Testis (tissue), 3 donors: Measurements from ENCODE around the gene PFKFB3. TPM values are rescaled to one million over a fixed set of nuclear protein-coding genes. Genes with fewer than 3 reads are reported as not detected.

ENCODE experiments used
- DNase-seq: peaks from one replicate; pipeline ENCODE4 v3.0.0-alpha.2; 2019
- H3K27ac ChIP-seq, 2 donors: fragments of 200-600 bp; sonication (generic); one replicate each; pipeline ENCODE4 v1.5.1; 2019
- H3K27me3 ChIP-seq: fragments of 200-600 bp; sonication (generic); one replicate; pipeline ENCODE4 v1.5.1; 2019
- H3K36me3 ChIP-seq: fragments of 200-600 bp; sonication (generic); one replicate; pipeline ENCODE4 v1.5.1; 2017; ENCODE audit warnings: low read depth; ENCODE audit errors: missing control alignments
- H3K4me1 ChIP-seq: fragments of 200-600 bp; sonication (generic); one replicate; pipeline ENCODE4 v1.5.1; 2019
- H3K4me3 ChIP-seq, 2 donors: fragments of 200-600 bp; sonication (generic); one replicate each; pipeline ENCODE4 v1.5.1; 2017 to 2019
- H3K9me3 ChIP-seq: fragments of 200-600 bp; sonication (generic); one replicate; pipeline ENCODE4 v1.5.1; 2017
- POLR2A ChIP-seq: fragments of 450-650 bp; IDR thresholded peaks from one replicate; pipeline ENCODE4 v1.6.1; 2017; ENCODE audit warnings: antibody characterized with exemption, mild to moderate bottlenecking, moderate library complexity
- WGBS, 2 donors: methylation state at CpG; one replicate each; pipeline ENCODE4 v1.1.5; 2018; 5-methylcytosine and 5-hydroxymethylcytosine counted together
- intact Hi-C: fragments of 100-400 bp; cut with DNase I; formaldehyde crosslinking; loops from one replicate; pipeline ENCODE4 v1.15.1; 2023; ENCODE audit warnings: low total_unique reads
- polyA plus RNA-seq: library from polyadenylated mRNA; stranded (reverse); fragments of 350-450 nt; fragmentation: Illumina TruSeq; extraction: RNeasy Lipid Tissue Mini Kit (QIAGEN cat#74804); gene quantifications from one replicate; pipeline ENCODE4 v1.2.3, GENCODE V29; 2014; ENCODE audit warnings: low read depth, low replicate concordance; ENCODE audit not compliant: insufficient read depth
- total RNA-seq, 2 donors: library from RNA; depleted of rRNA; stranded (reverse); fragments of >200 nt; gene quantifications; one replicate each; pipeline ENCODE4 v1.2.3, GENCODE V29; 2016
- TF ChIP-seq, protein P1 (sequence below), 3 experiments: fragments of 450-650 bp in 2 of 3; fragments of 200-600 bp in 1 of 3; sonication (generic) in 1 of 3; IDR thresholded peaks; one replicate each; pipeline ENCODE4 v1.5.1; 2016 to 2019; ENCODE audit warnings: antibody characterized with exemption in 3 of 3, mild to moderate bottlenecking in 2 of 3, moderate library complexity in 1 of 3

The PFKFB3 gene
- total and polyA plus RNA-seq, 3 donors from 2014 or later: 31.7 to 65.3 (median 53.9) TPM

DNA sequence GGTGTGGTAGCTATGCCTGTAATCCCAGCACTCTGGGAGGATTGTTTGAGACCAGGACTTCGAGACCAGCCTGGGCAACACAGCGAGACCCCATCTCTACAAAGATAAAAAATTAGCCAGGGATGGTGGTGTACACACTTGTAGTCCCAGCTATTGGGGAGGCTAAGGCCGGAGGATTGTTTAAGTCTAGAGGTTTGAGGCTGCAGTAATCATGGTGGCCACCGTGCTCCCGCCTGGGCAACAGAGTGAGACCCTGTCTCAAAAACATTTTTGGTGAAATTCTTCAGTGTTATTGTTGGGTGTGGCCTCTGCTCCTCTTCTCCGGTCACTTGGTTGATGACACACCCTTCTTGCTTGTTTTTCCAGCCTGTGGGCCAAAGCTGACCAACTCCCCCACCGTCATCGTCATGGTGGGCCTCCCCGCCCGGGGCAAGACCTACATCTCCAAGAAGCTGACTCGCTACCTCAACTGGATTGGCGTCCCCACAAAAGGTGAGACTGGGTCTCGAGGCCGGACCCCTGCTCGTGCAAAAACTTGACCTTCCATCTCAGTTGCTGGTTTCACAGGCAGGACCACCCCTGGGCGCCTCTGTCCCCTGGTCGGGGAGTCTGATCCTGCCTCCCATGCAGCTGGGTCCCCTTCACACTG lies 10.6 kb downstream of the PFKFB3 start:
- H3K27ac ChIP-seq: no peak overlapping the region
- no peaks in the 10 kb centered on the region for H3K27me3 ChIP-seq
- no peaks in the 10 kb centered on the region for H3K36me3 ChIP-seq
- H3K4me1 ChIP-seq: peaks cover 14% of the 10 kb centered on the region
- intact Hi-C loops: no loop called here
- 88 to 91% methylated on average over 17 of the region's 17 CpGs for WGBS, 2 donors
- DNase-seq: no peak
- no peaks in the 10 kb centered on the region for H3K9me3 ChIP-seq
- H3K4me3 ChIP-seq: no peak overlapping the region
- TF ChIP-seq, protein P1, sequence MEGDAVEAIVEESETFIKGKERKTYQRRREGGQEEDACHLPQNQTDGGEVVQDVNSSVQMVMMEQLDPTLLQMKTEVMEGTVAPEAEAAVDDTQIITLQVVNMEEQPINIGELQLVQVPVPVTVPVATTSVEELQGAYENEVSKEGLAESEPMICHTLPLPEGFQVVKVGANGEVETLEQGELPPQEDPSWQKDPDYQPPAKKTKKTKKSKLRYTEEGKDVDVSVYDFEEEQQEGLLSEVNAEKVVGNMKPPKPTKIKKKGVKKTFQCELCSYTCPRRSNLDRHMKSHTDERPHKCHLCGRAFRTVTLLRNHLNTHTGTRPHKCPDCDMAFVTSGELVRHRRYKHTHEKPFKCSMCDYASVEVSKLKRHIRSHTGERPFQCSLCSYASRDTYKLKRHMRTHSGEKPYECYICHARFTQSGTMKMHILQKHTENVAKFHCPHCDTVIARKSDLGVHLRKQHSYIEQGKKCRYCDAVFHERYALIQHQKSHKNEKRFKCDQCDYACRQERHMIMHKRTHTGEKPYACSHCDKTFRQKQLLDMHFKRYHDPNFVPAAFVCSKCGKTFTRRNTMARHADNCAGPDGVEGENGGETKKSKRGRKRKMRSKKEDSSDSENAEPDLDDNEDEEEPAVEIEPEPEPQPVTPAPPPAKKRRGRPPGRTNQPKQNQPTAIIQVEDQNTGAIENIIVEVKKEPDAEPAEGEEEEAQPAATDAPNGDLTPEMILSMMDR (IDR thresholded peaks at IDR 0.05): no peak
- TF ChIP-seq POLR2A: no peak

DNA sequence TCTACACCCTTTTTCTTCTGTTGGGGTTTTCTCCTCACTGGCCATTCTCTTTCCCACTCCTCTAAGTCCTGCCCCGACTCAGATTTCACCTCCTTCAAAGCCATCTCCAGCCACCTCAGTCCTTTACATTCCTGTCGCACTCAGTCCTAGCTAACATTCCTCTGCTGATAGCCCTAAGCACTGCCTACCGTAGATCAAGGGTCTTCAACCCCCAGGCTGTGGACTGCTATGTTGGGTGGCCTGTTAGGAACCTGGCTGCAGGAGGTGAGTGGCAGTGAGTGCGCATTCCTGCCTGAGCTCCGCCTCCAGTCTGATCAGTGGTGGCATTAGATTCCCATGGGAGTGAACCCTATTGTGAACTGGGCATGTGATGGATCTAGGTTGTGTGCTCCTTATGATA lies 11.2 kb downstream of the PFKFB3 start:
- TF ChIP-seq, protein P1 (IDR thresholded peaks at IDR 0.05): no peak
- no peak for TF ChIP-seq POLR2A
- Histone ChIP-seq H3K4me3 (no peak overlapping the region), H3K36me3 (no peaks in the 10 kb centered on the region), H3K9me3 (no peaks in the 10 kb centered on the region), H3K27ac (no peak overlapping the region), H3K27me3 (no peaks in the 10 kb centered on the region), H3K4me1 (peaks cover 14% of the 10 kb centered on the region)
- intact Hi-C loops: no loop called here
- 96 to 99% methylated on average over 5 of the region's 5 CpGs for WGBS, 2 donors
- no peak for DNase-seq

DNA sequence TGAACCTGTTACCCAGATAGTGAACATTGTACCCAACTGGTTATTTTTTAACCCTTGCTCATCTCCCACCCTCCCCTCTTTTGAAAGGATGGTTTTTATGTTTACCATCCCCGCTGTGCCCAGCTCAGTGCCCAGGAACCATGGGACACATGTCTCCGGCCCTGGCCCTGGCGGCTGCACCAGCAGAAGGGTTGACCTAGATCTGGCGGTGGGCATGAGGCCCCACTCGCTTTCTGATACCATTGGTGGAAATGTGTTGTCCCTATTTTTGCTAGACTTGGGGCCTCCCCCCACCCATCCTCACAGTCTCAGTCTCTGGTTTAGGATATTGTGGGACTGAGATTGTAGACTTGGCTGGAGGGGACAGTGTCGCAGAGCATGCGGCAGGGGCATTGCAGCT lies 11.9 kb downstream of the PFKFB3 start:
- Histone ChIP-seq H3K27ac (no peak overlapping the region), H3K4me3 (no peak overlapping the region), H3K4me1 (peaks cover 14% of the 10 kb centered on the region), H3K27me3 (no peaks in the 10 kb centered on the region), H3K9me3 (no peaks in the 10 kb centered on the region), H3K36me3 (no peaks in the 10 kb centered on the region)
- no peak for DNase-seq
- 96 to 98% methylated on average over 7 of the region's 7 CpGs for WGBS, 2 donors
- intact Hi-C loops: no loop called here
- TF ChIP-seq, protein P1 (IDR thresholded peaks at IDR 0.05): no peak
- TF ChIP-seq POLR2A: no peak

DNA sequence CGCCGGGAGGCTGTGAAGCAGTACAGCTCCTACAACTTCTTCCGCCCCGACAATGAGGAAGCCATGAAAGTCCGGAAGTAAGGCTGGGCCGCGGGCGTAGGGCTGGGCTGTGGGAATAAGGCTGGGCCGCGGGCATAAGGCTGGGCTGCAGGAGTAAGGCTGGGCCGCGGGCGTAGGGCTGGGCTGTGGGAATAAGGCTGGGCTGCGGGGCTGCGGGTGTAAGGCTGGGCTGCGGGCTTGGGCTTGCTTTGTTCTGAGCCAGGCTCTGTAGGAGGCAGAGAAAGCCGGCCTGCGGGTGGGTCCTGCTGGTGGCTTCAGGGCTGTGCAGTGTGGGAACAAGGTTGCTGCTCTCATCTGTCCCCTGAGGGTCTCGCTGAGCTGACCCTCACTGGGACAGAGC lies 12.5 kb downstream of the PFKFB3 start:
- intact Hi-C loops: no loop called here
- DNase-seq: no peak
- Histone ChIP-seq H3K27me3 (no peaks in the 10 kb centered on the region), H3K36me3 (no peaks in the 10 kb centered on the region), H3K4me1 (peaks cover 14% of the 10 kb centered on the region), H3K9me3 (no peaks in the 10 kb centered on the region), H3K4me3 (no peak overlapping the region), H3K27ac (no peak overlapping the region)
- WGBS, 2 donors: 96 to 98% methylated on average over 18 to 19 of the region's 19 CpGs
- TF ChIP-seq, protein P1 (IDR thresholded peaks at IDR 0.05): no peak
- TF ChIP-seq POLR2A: no peak
